Mucosa of descending colon (tissue), 3 donors: ENCODE data around the gene CEP44. TPM values are rescaled to one million over a fixed set of nuclear protein-coding genes. Genes with fewer than 3 reads are reported as not detected.

ENCODE experiments used
- ATAC-seq: fragments of 200-7000 bp; cut with Tn5 transposase; one replicate; pipeline ENCODE4 v1.9.1; 2020; ENCODE audit warnings: mild to moderate bottlenecking, moderate library complexity
- DNase-seq, 3 donors: peaks; one replicate each; pipeline ENCODE4 v3.0.0-alpha.2; 2020
- H3K36me3 ChIP-seq: fragments of 200-600 bp; one replicate; pipeline ENCODE4 v1.8.0; 2021; ENCODE audit warnings: low read depth, mild to moderate bottlenecking
- H3K4me1 ChIP-seq: fragments of 200-600 bp; one replicate; pipeline ENCODE4 v1.8.0; 2021; ENCODE audit warnings: low read depth, mild to moderate bottlenecking
- H3K4me3 ChIP-seq: fragments of 200-600 bp; one replicate; pipeline ENCODE4 v1.8.0; 2021; ENCODE audit warnings: mild to moderate bottlenecking
- H3K9me3 ChIP-seq: fragments of 200-600 bp; one replicate; pipeline ENCODE4 v1.8.0; 2021; ENCODE audit warnings: mild to moderate bottlenecking
- intact Hi-C, 2 donors: fragments of 100-400 bp; cut with DNase I in 1 of 2; cut with micrococcal nuclease in 1 of 2; formaldehyde crosslinking; loops; one replicate each; pipeline versions ENCODE4 v1.11.0 to v1.11.1; 2022; cut with DNase I, micrococcal nuclease
- total RNA-seq, 3 donors: library from RNA; stranded (reverse); fragmentation: NEBNext Ultra II Directional in 2 of 3; extraction: Animal tissue kit (Norgen Biotek cat#: 25700) in 2 of 3; gene quantifications; one replicate each; pipeline versions ENCODE4 v1.2.1 to v1.2.4, GENCODE V29; 2021 to 2023
- TF ChIP-seq, protein P1 (sequence below): fragments of 200-600 bp; IDR thresholded peaks from one replicate; pipeline ENCODE4 v1.8.0; 2022; ENCODE audit warnings: antibody characterized with exemption, mild to moderate bottlenecking
- donor health status: DM: no; HTN: no; CAD: no; lungs with moderate emphysema.
- donor health status: DM: no; HTN: no; CAD: no.
- donor health status: DM: no; HTN: yes; CAD: no.

Gene CEP44
- total RNA-seq, 3 donors from 2014 or later, result 13.7 to 28.7 (median 14.7) TPM

DNA sequence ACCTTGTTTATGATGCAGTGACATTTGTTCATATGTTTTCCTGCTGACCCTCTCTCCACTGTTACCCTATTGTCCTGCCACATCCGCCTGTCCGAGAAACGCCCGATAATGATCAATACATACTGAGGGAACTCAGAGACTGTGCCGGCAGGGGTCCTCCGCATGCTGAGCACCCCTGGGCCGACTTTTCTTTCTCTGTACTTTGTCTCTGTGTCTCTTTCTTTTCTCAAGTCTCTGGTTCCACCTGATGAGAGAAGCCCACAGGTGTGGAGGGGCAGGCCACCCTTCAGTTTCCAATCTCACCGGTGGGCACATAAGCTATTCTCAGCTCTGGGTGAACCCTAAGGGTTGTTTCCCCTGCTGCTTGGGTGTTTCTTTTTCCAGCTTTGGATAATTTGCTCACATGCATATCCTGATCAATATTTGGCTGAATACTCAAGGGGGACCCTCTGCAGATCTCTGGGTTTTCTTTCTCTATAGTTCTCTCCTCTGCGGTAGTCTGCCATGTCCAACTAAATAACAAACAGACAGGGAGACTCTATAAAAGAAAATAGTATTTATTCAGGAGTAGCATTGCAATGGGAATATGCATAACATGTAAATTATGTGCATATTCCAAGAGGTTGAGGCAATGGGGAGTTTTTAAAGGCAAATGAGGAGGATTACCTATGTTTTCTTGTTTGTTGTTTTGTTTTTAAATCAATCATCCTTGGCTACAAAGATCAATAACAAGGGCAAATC lies 97.2 kb downstream of the CEP44 start:
- DNase-seq (no peak), ATAC-seq (no peak)
- intact Hi-C loops, result no loop called here
- TF ChIP-seq, protein P1, sequence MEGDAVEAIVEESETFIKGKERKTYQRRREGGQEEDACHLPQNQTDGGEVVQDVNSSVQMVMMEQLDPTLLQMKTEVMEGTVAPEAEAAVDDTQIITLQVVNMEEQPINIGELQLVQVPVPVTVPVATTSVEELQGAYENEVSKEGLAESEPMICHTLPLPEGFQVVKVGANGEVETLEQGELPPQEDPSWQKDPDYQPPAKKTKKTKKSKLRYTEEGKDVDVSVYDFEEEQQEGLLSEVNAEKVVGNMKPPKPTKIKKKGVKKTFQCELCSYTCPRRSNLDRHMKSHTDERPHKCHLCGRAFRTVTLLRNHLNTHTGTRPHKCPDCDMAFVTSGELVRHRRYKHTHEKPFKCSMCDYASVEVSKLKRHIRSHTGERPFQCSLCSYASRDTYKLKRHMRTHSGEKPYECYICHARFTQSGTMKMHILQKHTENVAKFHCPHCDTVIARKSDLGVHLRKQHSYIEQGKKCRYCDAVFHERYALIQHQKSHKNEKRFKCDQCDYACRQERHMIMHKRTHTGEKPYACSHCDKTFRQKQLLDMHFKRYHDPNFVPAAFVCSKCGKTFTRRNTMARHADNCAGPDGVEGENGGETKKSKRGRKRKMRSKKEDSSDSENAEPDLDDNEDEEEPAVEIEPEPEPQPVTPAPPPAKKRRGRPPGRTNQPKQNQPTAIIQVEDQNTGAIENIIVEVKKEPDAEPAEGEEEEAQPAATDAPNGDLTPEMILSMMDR, result no peak
- no peaks in the 10 kb centered on the region for H3K9me3 ChIP-seq
- H3K4me3 ChIP-seq, result no peak overlapping the region
- H3K36me3 ChIP-seq, result no peaks in the 10 kb centered on the region
- no peaks in the 10 kb centered on the region for H3K4me1 ChIP-seq

DNA sequence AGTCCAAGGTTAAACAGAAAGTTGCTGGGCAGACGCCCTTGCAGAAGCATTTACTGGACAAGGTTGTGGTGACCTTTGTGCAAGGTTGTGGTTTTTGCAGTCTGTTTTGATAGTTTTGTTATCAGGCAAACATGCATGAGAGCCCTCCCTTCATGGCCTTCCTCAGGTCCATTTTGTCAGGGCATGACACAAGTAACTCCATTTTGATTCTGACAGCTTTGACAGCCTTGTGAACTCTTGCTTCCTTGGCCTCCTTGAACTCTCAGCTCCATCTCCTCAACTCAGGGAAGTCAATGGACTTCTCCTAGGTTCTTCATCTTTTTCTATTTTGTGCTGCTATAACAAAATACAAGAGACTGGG lies 97.7 kb downstream of the CEP44 start:
- no peaks in the 10 kb centered on the region for H3K4me1 ChIP-seq
- intact Hi-C loops, result no loop called here
- no peak overlapping the region for H3K4me3 ChIP-seq
- H3K9me3 ChIP-seq, result no peaks in the 10 kb centered on the region
- TF ChIP-seq, protein P1, result no peak
- ATAC-seq, result no peak
- no peaks in the 10 kb centered on the region for H3K36me3 ChIP-seq
- DNase-seq, result no peak

Other genes with a start within 250 kb of the CEP44 start
- gene FBXO8, start 244 bp upstream of the CEP44 start, total RNA-seq, result 10 to 100 TPM; 25.1 to 41.2 (median 35.4) TPM
- 100 to 1,000 TPM; 177 to 256 (median 237) TPM for gene HPGD, start 238.6 kb downstream of the CEP44 start, total RNA-seq